HepG2 (cell line): Measurements from ENCODE around the gene NPDC1. TPM values are rescaled to one million over a fixed set of nuclear protein-coding genes. Genes with fewer than 3 reads are reported as not detected.

Source experiments
- CBX1 ChIP-seq: IDR thresholded peaks from one replicate; pipeline ENCODE4 v1.6.1; 2016; ENCODE audit warnings: antibody characterized with exemption, low read depth
- DMAP1 ChIP-seq: IDR thresholded peaks from 2 replicates; pipeline ENCODE4 v1.6.1; 2016
- JUNB ChIP-seq: sonication (generic); formaldehyde crosslinking; IDR thresholded peaks from 2 replicates; pipeline ENCODE4 v1.8.0; 2022; ENCODE audit warnings: missing genetic modification reagents, mild to moderate bottlenecking, borderline replicate concordance
- PHB2 ChIP-seq: fragments of 450-650 bp; IDR thresholded peaks from 2 replicates; pipeline ENCODE4 v1.6.1; 2018; ENCODE audit not compliant: partially characterized antibody
- SMAD9 ChIP-seq: sonication (generic); formaldehyde crosslinking; IDR thresholded peaks from 2 replicates; pipeline ENCODE4 v1.5.1; 2020; ENCODE audit warnings: mild to moderate bottlenecking, missing genetic modification reagents
- SRSF1 ChIP-seq: fragments of 200-400 bp; formaldehyde crosslinking; optimal IDR thresholded peaks from 2 replicates; pipeline ENCODE3; 2017; ENCODE audit warnings: mild to moderate bottlenecking, low read depth, low read length, moderate library complexity
- TAF15 ChIP-seq: fragments of 200-400 bp; formaldehyde crosslinking; IDR thresholded peaks from one replicate; pipeline ENCODE4 v1.6.1; 2018; ENCODE audit warnings: mild to moderate bottlenecking, low read depth, low read length; ENCODE audit not compliant: poor library complexity, severe bottlenecking
- THAP11 ChIP-seq: IDR thresholded peaks from 2 replicates; pipeline ENCODE4 v1.6.1; 2016; ENCODE audit warnings: missing biosample characterization, missing genetic modification reagents
- TP53 ChIP-seq: sonication (generic); formaldehyde crosslinking; conservative IDR thresholded peaks from 2 replicates; pipeline ENCODE4 v1.4.0; 2020; ENCODE audit warnings: missing genetic modification reagents
- ZBTB1 ChIP-seq: sonication (generic); formaldehyde crosslinking; IDR thresholded peaks from 2 replicates; pipeline ENCODE4 v1.4.0; 2020; ENCODE audit warnings: missing genetic modification reagents, borderline replicate concordance
- ZKSCAN1 ChIP-seq: fragments of 150-350 bp; IDR thresholded peaks from 2 replicates; pipeline ENCODE4 v1.6.1; 2014; ENCODE audit warnings: low read length
- ZNF10 ChIP-seq: sonication (generic); formaldehyde crosslinking; IDR thresholded peaks from 2 replicates; pipeline ENCODE4 v1.4.0; 2020; ENCODE audit warnings: mild to moderate bottlenecking, low read depth, missing genetic modification reagents, borderline replicate concordance
- ZNF460 ChIP-seq: sonication (generic); formaldehyde crosslinking; IDR thresholded peaks from 2 replicates; pipeline ENCODE4 v1.5.1; 2020; ENCODE audit warnings: missing genetic modification reagents, mild to moderate bottlenecking, borderline replicate concordance
- ZNF577 ChIP-seq: sonication (generic); formaldehyde crosslinking; IDR thresholded peaks from 2 replicates; pipeline ENCODE4 v1.4.0; 2020; ENCODE audit warnings: mild to moderate bottlenecking, low read depth, missing genetic modification reagents, borderline replicate concordance
- ZNF749 ChIP-seq: sonication (generic); formaldehyde crosslinking; IDR thresholded peaks from 2 replicates; pipeline ENCODE4 v1.8.0; 2022; ENCODE audit warnings: mild to moderate bottlenecking, missing genetic modification reagents, moderate library complexity, borderline replicate concordance
- ZNF891 ChIP-seq: sonication (generic); formaldehyde crosslinking; IDR thresholded peaks from 2 replicates; pipeline ENCODE4 v1.5.0; 2020; ENCODE audit warnings: mild to moderate bottlenecking, missing genetic modification reagents
- ZSCAN25 ChIP-seq: sonication (generic); formaldehyde crosslinking; IDR thresholded peaks from 2 replicates; pipeline ENCODE4 v1.8.0; 2022; ENCODE audit warnings: mild to moderate bottlenecking, missing genetic modification reagents
- polyA plus RNA-seq, 8 experiments: library from polyadenylated mRNA; depleted of rRNA in 3 of 8; stranded (reverse) in 7 of 8; unstranded in 1 of 8; fragments of >200 nt; fragmentation: Illumina TruSeq in 4 of 8; extraction: Trizol in 4 of 8; gene quantifications; 2 replicates each; pipeline versions ENCODE4 v1.2.1 to v1.2.3, GENCODE V29; 2011 to 2016; ENCODE audit warnings: low read depth in 4 of 8, missing spikeins in 1 of 8, mixed read lengths in 1 of 8; ENCODE audit not compliant: insufficient read depth in 1 of 8
- total RNA-seq, 5 experiments: library from RNA; depleted of rRNA; stranded (reverse); fragments of >200 nt; fragmentation: Illumina TruSeq; extraction: Trizol; gene quantifications; 2 replicates each; pipeline ENCODE4 v1.2.3, GENCODE V29; 2016; ENCODE audit warnings: low read depth in 1 of 5
- TF ChIP-seq, protein P1 (sequence below): sonication (generic); formaldehyde crosslinking; IDR thresholded peaks from 2 replicates; pipeline ENCODE4 v1.5.1; 2020; ENCODE audit warnings: mild to moderate bottlenecking, missing genetic modification reagents, moderate library complexity
- TF ChIP-seq, protein P2 (sequence below): sonication (generic); formaldehyde crosslinking; conservative IDR thresholded peaks from 2 replicates; pipeline ENCODE4 v1.4.0; 2020; ENCODE audit warnings: mild to moderate bottlenecking, missing genetic modification reagents, moderate library complexity
- TF ChIP-seq, protein P3 (sequence below): sonication (generic); formaldehyde crosslinking; IDR thresholded peaks from 2 replicates; pipeline ENCODE4 v1.4.0; 2020; ENCODE audit warnings: missing genetic modification reagents

The NPDC1 gene
- total and polyA plus RNA-seq, 2 of the 13 experiments (the other 11 are each of a cell fraction or from before 2014, with no cell fraction given), result 0.84 to 5.4 TPM

DNA sequence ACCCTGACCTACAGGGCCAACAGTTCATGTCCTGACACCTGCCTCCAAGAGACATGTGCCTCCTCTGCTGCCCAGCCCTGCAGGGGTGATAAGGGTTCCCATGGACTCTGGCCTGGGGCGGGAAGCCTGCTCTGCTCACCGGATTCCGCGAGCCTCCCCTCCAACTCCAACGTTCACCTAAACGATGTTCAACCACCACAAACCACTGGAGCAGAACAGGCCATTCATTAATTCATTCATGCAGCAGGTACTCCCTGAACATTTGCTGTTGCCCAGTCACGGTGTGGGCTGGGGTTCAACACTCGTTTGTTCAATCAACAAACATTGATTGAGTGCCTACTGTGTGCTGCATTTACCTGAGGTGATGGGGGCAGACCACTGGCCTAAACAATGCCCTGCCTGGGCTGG lies 28.0 kb upstream of the NPDC1 start (continued):
- TF ChIP-seq ZNF749 (no peak), ZNF577 (CRISPR knock-in tag) (no peak), THAP11 (CRISPR knock-in tag) (no peak), ZSCAN25 (CRISPR knock-in tag) (peak; percentile 99), SRSF1 (no peak), SMAD9 (CRISPR knock-in tag) (no peak), ZNF460 (CRISPR knock-in tag) (no peak; the same call in 1 of the 2 replicates), DMAP1 (CRISPR knock-in tag) (0 out of 2 replicates have a peak, but pooled peaks have one; percentile 27), ZNF10 (no peak), ZKSCAN1 (peak; percentile 80), PHB2 (no peak), TP53 (CRISPR knock-in tag) (no peak), ZBTB1 (no peak), JUNB (CRISPR knock-in tag) (no peak), TAF15 (no peak), CBX1 (no peak), ZNF891 (CRISPR knock-in tag) (no peak)
- TF ChIP-seq, protein P1, sequence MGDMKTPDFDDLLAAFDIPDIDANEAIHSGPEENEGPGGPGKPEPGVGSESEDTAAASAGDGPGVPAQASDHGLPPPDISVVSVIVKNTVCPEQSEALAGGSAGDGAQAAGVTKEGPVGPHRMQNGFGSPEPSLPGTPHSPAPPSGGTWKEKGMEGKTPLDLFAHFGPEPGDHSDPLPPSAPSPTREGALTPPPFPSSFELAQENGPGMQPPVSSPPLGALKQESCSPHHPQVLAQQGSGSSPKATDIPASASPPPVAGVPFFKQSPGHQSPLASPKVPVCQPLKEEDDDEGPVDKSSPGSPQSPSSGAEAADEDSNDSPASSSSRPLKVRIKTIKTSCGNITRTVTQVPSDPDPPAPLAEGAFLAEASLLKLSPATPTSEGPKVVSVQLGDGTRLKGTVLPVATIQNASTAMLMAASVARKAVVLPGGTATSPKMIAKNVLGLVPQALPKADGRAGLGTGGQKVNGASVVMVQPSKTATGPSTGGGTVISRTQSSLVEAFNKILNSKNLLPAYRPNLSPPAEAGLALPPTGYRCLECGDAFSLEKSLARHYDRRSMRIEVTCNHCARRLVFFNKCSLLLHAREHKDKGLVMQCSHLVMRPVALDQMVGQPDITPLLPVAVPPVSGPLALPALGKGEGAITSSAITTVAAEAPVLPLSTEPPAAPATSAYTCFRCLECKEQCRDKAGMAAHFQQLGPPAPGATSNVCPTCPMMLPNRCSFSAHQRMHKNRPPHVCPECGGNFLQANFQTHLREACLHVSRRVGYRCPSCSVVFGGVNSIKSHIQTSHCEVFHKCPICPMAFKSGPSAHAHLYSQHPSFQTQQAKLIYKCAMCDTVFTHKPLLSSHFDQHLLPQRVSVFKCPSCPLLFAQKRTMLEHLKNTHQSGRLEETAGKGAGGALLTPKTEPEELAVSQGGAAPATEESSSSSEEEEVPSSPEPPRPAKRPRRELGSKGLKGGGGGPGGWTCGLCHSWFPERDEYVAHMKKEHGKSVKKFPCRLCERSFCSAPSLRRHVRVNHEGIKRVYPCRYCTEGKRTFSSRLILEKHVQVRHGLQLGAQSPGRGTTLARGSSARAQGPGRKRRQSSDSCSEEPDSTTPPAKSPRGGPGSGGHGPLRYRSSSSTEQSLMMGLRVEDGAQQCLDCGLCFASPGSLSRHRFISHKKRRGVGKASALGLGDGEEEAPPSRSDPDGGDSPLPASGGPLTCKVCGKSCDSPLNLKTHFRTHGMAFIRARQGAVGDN (CRISPR knock-in tag), result peak; percentile 77
- TF ChIP-seq, protein P2, sequence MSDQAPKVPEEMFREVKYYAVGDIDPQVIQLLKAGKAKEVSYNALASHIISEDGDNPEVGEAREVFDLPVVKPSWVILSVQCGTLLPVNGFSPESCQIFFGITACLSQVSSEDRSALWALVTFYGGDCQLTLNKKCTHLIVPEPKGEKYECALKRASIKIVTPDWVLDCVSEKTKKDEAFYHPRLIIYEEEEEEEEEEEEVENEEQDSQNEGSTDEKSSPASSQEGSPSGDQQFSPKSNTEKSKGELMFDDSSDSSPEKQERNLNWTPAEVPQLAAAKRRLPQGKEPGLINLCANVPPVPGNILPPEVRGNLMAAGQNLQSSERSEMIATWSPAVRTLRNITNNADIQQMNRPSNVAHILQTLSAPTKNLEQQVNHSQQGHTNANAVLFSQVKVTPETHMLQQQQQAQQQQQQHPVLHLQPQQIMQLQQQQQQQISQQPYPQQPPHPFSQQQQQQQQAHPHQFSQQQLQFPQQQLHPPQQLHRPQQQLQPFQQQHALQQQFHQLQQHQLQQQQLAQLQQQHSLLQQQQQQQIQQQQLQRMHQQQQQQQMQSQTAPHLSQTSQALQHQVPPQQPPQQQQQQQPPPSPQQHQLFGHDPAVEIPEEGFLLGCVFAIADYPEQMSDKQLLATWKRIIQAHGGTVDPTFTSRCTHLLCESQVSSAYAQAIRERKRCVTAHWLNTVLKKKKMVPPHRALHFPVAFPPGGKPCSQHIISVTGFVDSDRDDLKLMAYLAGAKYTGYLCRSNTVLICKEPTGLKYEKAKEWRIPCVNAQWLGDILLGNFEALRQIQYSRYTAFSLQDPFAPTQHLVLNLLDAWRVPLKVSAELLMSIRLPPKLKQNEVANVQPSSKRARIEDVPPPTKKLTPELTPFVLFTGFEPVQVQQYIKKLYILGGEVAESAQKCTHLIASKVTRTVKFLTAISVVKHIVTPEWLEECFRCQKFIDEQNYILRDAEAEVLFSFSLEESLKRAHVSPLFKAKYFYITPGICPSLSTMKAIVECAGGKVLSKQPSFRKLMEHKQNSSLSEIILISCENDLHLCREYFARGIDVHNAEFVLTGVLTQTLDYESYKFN (CRISPR knock-in tag), result peak; percentile 37; the same call in 1 of the 2 replicates
- TF ChIP-seq, protein P3, sequence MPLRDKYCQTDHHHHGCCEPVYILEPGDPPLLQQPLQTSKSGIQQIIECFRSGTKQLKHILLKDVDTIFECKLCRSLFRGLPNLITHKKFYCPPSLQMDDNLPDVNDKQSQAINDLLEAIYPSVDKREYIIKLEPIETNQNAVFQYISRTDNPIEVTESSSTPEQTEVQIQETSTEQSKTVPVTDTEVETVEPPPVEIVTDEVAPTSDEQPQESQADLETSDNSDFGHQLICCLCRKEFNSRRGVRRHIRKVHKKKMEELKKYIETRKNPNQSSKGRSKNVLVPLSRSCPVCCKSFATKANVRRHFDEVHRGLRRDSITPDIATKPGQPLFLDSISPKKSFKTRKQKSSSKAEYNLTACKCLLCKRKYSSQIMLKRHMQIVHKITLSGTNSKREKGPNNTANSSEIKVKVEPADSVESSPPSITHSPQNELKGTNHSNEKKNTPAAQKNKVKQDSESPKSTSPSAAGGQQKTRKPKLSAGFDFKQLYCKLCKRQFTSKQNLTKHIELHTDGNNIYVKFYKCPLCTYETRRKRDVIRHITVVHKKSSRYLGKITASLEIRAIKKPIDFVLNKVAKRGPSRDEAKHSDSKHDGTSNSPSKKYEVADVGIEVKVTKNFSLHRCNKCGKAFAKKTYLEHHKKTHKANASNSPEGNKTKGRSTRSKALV, result 0 out of 2 replicates have a peak, but pooled peaks have one; percentile 57
